Uterus (tissue), 4 donors: Measurements from ENCODE around the gene NUP133. TPM values are rescaled to one million over a fixed set of nuclear protein-coding genes. Genes with fewer than 3 reads are reported as not detected.

Experiments used
- DNase-seq, 2 donors: peaks; one replicate each; pipeline ENCODE4 v3.0.0-alpha.2; 2019 to 2020
- H3K27ac ChIP-seq, 2 donors: fragments of 200-600 bp; sonication (generic); 1 replicate in 1 of 2; 2 replicates in 1 of 2; pipeline ENCODE4 v1.5.1; 2016 to 2018
- H3K27me3 ChIP-seq, 2 donors: fragments of 200-600 bp; sonication (generic); one replicate each; pipeline ENCODE4 v1.5.1; 2018 to 2019; ENCODE audit warnings: control low read depth in 1 of 2
- H3K36me3 ChIP-seq, 2 donors: fragments of 200-600 bp; sonication (generic); one replicate each; pipeline ENCODE4 v1.5.1; 2019; ENCODE audit warnings: control low read depth in 1 of 2
- H3K4me1 ChIP-seq, 2 donors: fragments of 200-600 bp; sonication (generic); one replicate each; pipeline ENCODE4 v1.5.1; 2018 to 2019; ENCODE audit warnings: control low read depth in 1 of 2
- H3K4me3 ChIP-seq, 2 donors: fragments of 200-600 bp; sonication (generic); 1 replicate in 1 of 2; 2 replicates in 1 of 2; pipeline ENCODE4 v1.5.1; 2018 to 2019; ENCODE audit warnings: mild to moderate bottlenecking in 1 of 2
- H3K9me3 ChIP-seq, 2 donors: fragments of 200-600 bp; sonication (generic); one replicate each; pipeline ENCODE4 v1.5.1; 2019; ENCODE audit warnings: control low read depth in 1 of 2
- CTCF ChIP-seq, 4 experiments: fragments of 200-600 bp in 2 of 4; fragments of 450-650 bp in 2 of 4; sonication (generic) in 2 of 4; IDR thresholded peaks; one replicate each; pipeline ENCODE4 v1.5.1; 2016 to 2019; ENCODE audit warnings: antibody characterized with exemption in 4 of 4, mild to moderate bottlenecking in 2 of 4, moderate library complexity in 1 of 4
- POLR2A ChIP-seq, 2 donors: fragments of 450-650 bp; IDR thresholded peaks; one replicate each; pipeline ENCODE4 v1.6.1; 2016; ENCODE audit warnings: antibody characterized with exemption in 2 of 2, mild to moderate bottlenecking in 1 of 2, moderate library complexity in 1 of 2
- intact Hi-C: fragments of 100-400 bp; cut with DNase I; formaldehyde crosslinking; loops from one replicate; pipeline ENCODE4 v1.15.1; 2023; ENCODE audit warnings: low total_unique reads
- total RNA-seq, 4 donors: library from RNA; depleted of rRNA in 3 of 4; stranded (reverse); fragments of >200 nt in 3 of 4; gene quantifications; one replicate each; pipeline versions ENCODE4 v1.1.0 to v1.2.4, GENCODE V29; 2014 to 2023
- donor health status: DM: yes; HTN: yes; CAD: no.

Gene NUP133
- total RNA-seq, 4 donors from 2014 or later = 25.6 to 58.6 (median 37.1) TPM

- DNase-seq = no peak
- Histone ChIP-seq H3K9me3 (no peaks in the 10 kb centered on the region), H3K4me3 (no peak within 1 kb of the TSS), H3K27me3 (peaks cover 37 to 51% of the 10 kb centered on the region in 2 donors), H3K27ac (no peak within 1 kb of the TSS), H3K4me1 (peaks cover 0 to 11% of the 10 kb centered on the region in 2 donors), H3K36me3 (no peaks in the 10 kb centered on the region)
- intact Hi-C loops = no loop called here
- TF ChIP-seq CTCF (IDR thresholded peaks at IDR 0.05) (no peak), POLR2A (IDR thresholded peaks at IDR 0.05) (no peak)
These were observed 74.0 kb downstream of the NUP133 start, which contains the start of gene ACTA1 for GRCh38 chr1:229434005-229434640. Gene ACTA1, minus strand, starts transcription at chr1:229434094. Its CDS starts 979 bp downstream, at chr1:229433115.

GRCh38 chr1:229433364-229434004, 74.7 kb downstream of the NUP133 start:
- Histone ChIP-seq H3K27me3 (peaks cover 37 to 53% of the 10 kb centered on the region in 2 donors), H3K27ac (no peak overlapping the region), H3K4me1 (peaks cover 0 to 11% of the 10 kb centered on the region in 2 donors), H3K36me3 (no peaks in the 10 kb centered on the region), H3K4me3 (no peak overlapping the region), H3K9me3 (no peaks in the 10 kb centered on the region)
- intact Hi-C loops = no loop called here
- DNase-seq = no peak
- TF ChIP-seq CTCF (IDR thresholded peaks at IDR 0.05) = no peak
- no peak for TF ChIP-seq POLR2A (IDR thresholded peaks at IDR 0.05)

GRCh38 chr1:229432905-229433304, 75.2 kb downstream of the NUP133 start:
- TF ChIP-seq CTCF (IDR thresholded peaks at IDR 0.05) (no peak), POLR2A (IDR thresholded peaks at IDR 0.05) (no peak)
- H3K27ac ChIP-seq = no peak overlapping the region
- H3K4me1 ChIP-seq = peaks cover 0 to 11% of the 10 kb centered on the region in 2 donors
- intact Hi-C loops = no loop called here
- H3K9me3 ChIP-seq = no peaks in the 10 kb centered on the region
- DNase-seq = no peak
- peaks cover 37 to 53% of the 10 kb centered on the region in 2 donors for H3K27me3 ChIP-seq
- no peak overlapping the region for H3K4me3 ChIP-seq
- no peaks in the 10 kb centered on the region for H3K36me3 ChIP-seq

GRCh38 chr1:229432116-229432461, 76.1 kb downstream of the NUP133 start:
- DNase-seq = no peak
- intact Hi-C loops = no loop called here
- Histone ChIP-seq H3K4me1 (peaks cover 0 to 11% of the 10 kb centered on the region in 2 donors), H3K4me3 (no peak overlapping the region), H3K27ac (no peak overlapping the region), H3K27me3 (peaks cover 37 to 53% of the 10 kb centered on the region in 2 donors), H3K36me3 (no peaks in the 10 kb centered on the region), H3K9me3 (no peaks in the 10 kb centered on the region)
- TF ChIP-seq POLR2A (IDR thresholded peaks at IDR 0.05) = no peak
- TF ChIP-seq CTCF (IDR thresholded peaks at IDR 0.05) = no peak
